Fibroblast of peridontal ligament (primary cell): Measurements from ENCODE around the gene NFATC3.

ENCODE experiments used
- DNase-seq: peaks from one replicate; pipeline ENCODE4 v3.0.0-alpha.2; 2010; ENCODE audit errors: extremely low read depth

NFATC3 gene

DNA sequence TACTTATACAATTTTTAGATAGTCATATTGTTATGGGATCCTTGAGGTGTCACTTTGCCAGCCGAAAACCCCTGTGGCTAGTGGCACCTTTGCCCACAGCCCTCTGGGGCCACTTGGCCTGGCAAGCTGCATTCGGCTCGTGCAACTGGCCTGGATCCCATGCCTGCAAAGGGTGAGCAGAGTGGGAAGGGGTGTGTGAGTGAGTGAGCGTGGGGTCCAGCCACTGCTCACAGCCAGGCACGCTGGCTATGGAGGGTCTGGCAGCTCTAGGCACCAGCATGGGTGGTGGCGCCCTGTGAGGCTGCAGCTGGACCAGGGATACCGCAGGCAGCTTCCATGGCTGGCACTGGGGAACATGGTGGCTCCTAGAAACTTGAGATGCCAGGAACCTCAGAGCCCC lies 101.7 kb downstream of the NFATC3 start:
- no peak for DNase-seq

DNA sequence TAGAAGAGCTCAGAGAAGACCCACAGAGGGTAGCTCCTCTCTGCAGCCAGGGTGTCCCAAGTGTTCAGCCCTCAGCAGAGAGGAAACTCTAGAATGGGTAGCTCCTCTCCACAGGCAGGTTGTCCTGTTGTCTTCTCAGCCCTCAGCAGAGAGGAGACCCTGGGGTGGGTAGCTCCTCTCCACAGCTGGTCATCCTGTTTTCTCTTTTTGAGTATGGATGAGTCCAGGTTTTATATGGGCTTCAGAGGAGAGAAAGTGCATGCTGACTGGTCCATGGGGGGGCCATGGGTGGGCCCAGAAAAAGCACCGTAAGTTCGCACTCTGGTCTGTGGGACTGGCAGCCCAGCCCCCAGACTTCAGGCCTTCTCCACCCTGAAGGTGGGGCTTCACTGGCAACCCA lies 102.3 kb downstream of the NFATC3 start:
- no peak for DNase-seq

DNA sequence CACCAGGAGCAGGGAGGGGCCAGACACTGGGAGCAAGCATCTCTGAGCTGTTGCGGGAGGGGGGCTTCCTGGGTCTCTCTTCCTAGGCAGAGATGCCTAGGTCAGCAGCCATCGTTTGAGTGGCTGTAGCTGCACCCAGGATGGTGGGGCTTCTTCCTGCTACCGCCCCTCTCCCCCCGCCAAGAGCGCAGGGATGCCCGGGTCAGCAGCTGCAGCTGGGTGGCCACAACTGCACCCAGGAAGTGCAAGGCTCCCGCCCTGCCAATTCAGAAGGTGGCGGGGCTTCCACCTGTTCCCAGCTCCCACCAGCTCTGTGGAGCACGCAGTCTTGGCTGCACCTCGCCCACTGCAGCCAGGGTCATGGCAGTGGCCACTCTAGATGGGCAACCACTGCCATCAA lies 103.0 kb downstream of the NFATC3 start:
- DNase-seq = no peak

DNA sequence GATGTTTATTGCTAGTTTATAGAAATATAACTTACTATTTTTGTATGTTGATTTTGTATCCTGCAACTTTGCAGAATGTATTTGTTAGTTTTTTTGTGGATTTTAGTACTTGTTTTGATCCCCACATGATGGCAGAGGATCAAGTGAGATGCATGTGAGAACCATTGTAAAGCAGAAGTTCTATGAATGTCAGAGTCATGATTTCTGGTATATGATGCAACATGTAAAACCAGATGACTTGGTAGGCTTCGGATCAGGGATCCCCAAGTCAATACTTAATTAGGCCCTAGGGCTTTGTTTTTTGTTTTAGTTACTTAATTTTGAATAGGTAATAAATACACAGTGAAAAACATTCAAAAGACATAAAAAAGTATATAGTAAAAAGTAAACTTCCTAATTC lies 104.9 kb downstream of the NFATC3 start:
- DNase-seq = peak; percentile 18

DNA sequence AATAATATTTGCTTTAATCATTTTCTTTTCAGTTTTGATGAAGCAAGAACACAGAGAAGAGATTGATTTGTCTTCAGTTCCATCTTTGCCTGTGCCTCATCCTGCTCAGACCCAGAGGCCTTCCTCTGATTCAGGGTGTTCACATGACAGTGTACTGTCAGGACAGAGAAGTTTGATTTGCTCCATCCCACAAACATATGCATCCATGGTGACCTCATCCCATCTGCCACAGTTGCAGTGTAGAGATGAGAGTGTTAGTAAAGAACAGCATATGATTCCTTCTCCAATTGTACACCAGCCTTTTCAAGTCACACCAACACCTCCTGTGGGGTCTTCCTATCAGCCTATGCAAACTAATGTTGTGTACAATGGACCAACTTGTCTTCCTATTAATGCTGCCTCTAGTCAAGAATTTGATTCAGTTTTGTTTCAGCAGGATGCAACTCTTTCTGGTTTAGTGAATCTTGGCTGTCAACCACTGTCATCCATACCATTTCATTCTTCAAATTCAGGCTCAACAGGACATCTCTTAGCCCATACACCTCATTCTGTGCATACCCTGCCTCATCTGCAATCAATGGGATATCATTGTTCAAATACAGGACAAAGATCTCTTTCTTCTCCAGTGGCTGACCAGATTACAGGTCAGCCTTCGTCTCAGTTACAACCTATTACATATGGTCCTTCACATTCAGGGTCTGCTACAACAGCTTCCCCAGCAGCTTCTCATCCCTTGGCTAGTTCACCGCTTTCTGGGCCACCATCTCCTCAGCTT lies 105.8 kb downstream of the NFATC3 start:
- peak; percentile 25 for DNase-seq

GRCh38 chr16:68194251-68194650 lies 109.1 kb downstream of the NFATC3 start:
- DNase-seq = no peak

- DNase-seq = peak; percentile 12
Measured at GRCh38 chr16:68197250-68197649, 112.1 kb downstream of the NFATC3 start.

- DNase-seq = peak; percentile 68
Measured at GRCh38 chr16:68200088-68200783, 115.1 kb downstream of the NFATC3 start.

- peak; percentile 44 for DNase-seq
Measured at GRCh38 chr16:68202091-68202519, 116.9 kb downstream of the NFATC3 start.

GRCh38 chr16:68206245-68206644 lies 121.1 kb downstream of the NFATC3 start:
- no peak for DNase-seq

DNA sequence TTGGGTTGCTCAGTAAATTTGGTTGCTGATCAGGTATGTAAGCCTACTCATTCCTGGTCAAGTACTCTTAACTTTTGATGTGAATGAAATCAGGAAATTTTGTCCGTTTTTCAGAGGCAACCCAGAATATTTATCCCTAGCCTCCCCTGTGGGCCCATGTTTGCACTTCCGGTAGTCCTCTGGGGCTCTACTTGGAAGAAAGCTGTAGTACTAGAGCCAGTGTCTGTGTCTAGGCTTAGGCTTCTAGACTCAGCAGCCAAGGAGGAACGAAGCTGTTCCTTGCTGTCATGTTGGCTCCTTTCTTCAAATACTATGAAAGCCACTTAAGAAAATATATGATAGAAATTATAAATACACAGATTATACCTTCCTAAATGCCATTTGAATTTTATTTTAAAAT lies 129.6 kb downstream of the NFATC3 start:
- no peak for DNase-seq

DNA sequence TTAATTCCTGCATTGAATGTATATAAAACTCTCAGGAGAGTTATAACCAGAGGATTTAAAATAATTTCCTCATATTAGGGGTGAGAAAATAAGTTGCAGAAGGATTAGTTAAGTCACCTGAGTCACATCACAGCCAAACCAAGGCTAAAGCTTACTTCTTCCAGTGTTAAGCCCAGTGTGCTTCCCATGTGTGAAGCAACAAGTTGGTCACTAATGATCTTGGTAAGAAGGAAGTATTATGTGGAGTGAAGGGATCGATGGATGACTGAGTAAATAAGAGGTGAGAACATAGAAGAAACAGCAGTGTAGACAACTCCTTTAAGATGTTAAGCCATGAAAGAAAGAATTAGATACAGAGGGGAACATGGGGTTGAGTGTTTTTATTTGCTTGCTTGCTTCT lies 130.1 kb downstream of the NFATC3 start:
- DNase-seq = no peak

- no peak for DNase-seq
Measured at GRCh38 chr16:68216240-68216639, 131.1 kb downstream of the NFATC3 start.

DNA sequence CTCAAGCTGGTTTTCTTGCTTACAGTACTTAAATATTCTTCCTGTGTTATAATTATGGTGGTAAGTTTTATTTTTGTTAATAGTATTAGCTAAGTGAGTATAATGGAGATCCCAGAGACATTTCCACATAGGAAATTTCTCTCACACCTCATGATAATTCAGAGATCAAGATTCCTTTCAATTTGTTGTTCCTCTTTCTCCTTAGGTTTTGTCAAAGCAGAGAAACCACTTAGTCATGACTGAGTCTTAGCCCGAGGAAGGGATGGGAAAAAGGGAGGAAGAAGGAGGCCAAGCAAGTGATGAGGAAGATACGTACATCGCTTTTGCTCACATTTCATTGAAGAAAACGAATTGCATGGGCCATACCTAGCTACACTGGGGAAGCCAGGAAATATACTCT lies 132.3 kb downstream of the NFATC3 start:
- no peak for DNase-seq

DNA sequence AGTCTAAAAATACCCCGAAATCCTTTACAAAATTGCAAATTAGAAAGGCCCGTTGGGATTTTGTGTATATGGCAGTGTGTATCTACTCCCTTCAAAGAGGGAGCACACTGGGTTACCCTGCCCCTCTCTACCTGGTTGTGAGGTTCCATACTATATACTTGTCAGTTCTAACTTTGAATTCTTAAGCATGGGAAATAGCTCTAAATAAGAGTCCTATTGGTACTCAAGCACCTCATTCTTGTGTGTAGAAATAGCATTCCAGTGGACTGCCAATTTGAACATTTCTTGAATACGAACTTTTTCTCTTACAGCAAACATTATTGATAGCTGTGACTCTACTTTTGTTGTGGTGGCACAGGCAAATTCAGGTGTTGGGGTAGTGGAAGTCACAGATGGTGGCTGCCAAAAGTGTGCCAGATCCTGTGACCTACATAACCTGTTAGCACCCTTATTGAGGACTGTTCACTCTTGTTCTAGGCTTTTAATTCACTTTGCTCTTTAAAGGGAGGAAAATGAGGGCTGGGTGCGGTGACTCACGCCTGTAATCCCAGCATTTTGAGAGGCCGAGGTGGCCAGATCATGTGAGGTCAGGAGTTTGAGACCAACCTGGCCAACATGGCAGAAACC lies 134.7 kb downstream of the NFATC3 start:
- DNase-seq = no peak

GRCh38 chr16:68223072-68223471 lies 137.9 kb downstream of the NFATC3 start:
- no peak for DNase-seq

DNA sequence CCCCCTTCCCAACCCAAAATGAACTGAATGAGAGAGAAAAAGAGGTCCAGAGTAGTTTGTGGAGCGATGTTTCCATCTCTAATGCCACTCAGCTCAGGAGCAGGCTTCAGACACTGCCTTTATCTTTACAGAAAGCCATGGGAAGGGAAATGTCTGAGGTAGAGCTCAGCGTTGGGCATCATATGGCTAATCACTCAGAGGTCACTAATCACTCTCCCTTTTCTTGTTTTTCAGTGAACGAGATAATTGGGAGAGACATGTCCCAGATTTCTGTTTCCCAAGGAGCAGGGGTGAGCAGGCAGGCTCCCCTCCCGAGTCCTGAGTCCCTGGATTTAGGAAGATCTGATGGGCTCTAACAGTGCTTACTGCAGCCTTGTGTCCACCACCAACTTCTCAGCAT lies 140.9 kb downstream of the NFATC3 start:
- no peak for DNase-seq

DNA sequence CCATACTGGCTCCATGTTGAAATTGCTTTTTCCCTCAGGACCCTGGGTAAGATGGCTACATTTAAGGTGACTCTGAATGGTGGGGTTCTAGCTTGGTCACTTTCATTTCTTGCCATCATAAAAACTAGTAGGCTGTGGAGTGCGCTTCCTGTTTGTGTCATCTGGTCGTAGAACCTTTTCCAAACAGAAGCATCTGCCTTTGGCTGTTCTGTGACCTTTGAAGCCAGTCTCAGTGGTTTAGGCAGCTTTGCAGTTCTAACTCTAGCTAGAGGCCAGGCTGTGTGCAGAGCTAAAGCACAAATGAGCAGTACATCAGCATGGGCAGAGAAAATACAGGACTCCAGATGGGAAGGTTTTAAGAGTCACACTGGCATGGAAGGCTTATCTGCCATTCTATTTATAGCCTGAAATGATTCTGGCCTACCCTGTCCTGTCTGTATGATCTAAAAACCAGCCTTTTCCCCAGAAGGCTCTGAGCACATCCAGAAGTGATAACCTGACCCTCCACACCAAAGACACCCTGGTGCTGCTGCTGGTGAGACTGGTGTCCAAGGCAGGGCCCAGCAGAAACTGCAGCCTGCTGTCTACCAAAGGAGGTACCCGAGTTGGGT lies 142.1 kb downstream of the NFATC3 start:
- no peak for DNase-seq

DNA sequence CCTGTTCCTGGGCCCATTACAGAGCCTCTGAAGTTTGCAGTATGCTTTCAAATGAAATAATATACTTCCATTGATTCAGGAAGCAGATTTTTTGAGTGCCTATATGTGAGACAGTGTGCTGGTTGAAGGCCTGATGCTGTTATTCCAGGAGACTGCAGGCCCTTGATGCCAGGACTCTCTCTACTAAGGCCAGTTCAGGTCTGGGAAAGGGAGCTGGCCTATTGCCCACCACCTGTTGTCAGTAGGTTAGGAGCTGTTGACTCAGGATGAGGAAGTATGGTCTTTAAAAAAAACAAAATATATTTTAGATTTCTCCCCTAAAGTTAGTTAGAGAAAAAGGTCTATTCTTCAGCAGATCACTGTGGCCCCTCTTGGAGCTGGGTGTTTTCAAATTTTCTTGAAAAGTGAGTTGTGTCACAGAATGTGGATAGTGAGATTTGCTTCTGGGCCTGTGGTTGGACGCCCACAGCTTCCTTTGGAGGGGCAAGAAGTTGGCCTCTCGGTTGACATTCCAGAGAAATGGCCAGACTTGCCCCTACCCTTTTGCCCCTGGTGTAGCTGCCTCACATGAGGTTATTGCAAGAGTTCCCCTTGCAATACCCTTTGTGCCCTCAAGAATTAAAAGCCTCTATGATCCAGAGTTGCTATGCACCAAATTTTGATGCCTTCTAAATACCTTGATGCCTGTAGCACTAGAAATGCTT lies 142.8 kb downstream of the NFATC3 start:
- no peak for DNase-seq

DNA sequence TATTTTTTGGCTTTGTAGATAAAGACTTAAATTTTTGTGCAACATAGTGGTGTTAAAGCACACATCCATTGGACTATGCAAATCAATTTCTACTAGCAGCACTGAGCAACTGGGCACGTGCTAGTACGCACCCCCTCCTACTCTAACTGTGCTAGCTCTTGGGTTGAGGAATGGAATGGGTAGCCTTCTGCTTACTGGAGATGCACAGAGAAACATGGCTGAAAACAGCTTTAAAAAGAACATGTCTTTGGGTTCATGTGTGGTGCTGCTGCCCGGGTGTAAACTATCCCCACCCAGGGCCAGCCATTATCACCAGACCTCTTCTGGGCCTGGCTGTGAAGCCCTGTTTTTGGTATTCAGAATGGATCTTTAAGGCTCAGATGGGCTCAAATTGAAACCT lies 143.5 kb downstream of the NFATC3 start:
- no peak for DNase-seq

GRCh38 chr16:68229431-68230175 lies 144.4 kb downstream of the NFATC3 start:
- peak; percentile 85 for DNase-seq
